ENCODE measurements around the gene DHFR. TPM values are rescaled to one million over a fixed set of nuclear protein-coding genes. Genes with fewer than 3 reads are reported as not detected.
A peak's percentile ranks its signal among the peaks of the same experiment; 100 is the strongest.

The DHFR gene
- total and polyA plus RNA-seq, 2 experiments from 2014 or later, result 11.6 to 23.8 TPM

DNA sequence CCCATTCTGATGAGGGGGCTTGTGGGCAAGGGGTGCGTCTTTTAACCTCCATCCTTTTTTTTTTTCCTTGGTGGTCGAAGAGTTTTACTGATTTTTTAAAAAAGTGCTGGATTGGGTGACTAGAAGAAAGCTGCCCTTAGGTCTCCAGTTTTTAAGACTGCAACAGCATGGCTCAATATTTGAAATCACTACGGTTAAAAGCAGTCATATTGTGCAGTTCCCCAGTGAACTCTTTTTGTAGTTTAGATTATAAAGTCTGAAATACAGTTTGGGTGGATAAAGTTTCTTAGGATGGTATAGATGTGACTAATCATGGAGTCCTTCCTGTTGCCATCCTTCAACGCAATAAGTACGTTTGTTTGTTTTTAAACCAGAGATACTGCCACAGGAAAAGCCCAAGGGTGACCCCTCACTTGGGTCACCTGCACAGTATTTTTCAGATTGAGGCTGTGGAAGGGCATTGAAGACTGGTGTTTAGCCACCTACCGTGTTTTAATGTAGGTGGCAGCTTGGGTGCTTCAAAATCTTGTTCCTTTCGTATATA is 520 bp upstream of the DHFR start:
- peaks cover 28% of the 10 kb centered on the region for H3K4me1 ChIP-seq (ENCODE audit: insufficient read depth)
- H3K9me3 ChIP-seq (ENCODE audit: low read depth), result no peaks in the 10 kb centered on the region
- peaks cover 5% of the 10 kb centered on the region; the same call in 1 of the 2 replicates for H3F3A ChIP-seq (ENCODE audit: insufficient read depth)
- no peaks in the 10 kb centered on the region for H3K27me3 ChIP-seq (replicated peaks; ENCODE audit: insufficient read depth)
- H3K9me2 ChIP-seq (ENCODE audit: insufficient read depth), result no peaks in the 10 kb centered on the region
- TF ChIP-seq EZH2 (IDR thresholded peaks at IDR 0.05; ENCODE audit: insufficient read depth, poor library complexity, severe bottlenecking) (no peak), EZH2phosphoT487 (IDR thresholded peaks at IDR 0.05; ENCODE audit: insufficient read depth, low read depth) (no peak)
- peak; percentile 39 for DNase-seq
- H3K9ac ChIP-seq, result peak overlapping the region; percentile 85
- peaks cover 8% of the 10 kb centered on the region for H3K36me3 ChIP-seq (ENCODE audit: low read depth)
- H2AFZ ChIP-seq, result peak overlapping the region; percentile 90
- peaks cover 45% of the 10 kb centered on the region for H3K79me2 ChIP-seq (ENCODE audit: insufficient read depth)
- 29 to 34% methylated on average over 7 of the region's 7 CpGs for WGBS, 2 experiments (ENCODE audit: low coverage in 1 of 2, low lambda C conversion rate in 2 of 2, missing lambda C conversion rate in 2 of 2)
- peak overlapping the region; percentile 87 for H3K27ac ChIP-seq
- H3K4me3 ChIP-seq, result peak overlapping the region; percentile 85
- in situ Hi-C loops (cut with MboI), result no loop called here
- H4K20me1 ChIP-seq (ENCODE audit: insufficient read depth), result no peaks in the 10 kb centered on the region
- H3K4me2 ChIP-seq (ENCODE audit: unreplicated experiment), result peak overlapping the region; percentile 82

DNA sequence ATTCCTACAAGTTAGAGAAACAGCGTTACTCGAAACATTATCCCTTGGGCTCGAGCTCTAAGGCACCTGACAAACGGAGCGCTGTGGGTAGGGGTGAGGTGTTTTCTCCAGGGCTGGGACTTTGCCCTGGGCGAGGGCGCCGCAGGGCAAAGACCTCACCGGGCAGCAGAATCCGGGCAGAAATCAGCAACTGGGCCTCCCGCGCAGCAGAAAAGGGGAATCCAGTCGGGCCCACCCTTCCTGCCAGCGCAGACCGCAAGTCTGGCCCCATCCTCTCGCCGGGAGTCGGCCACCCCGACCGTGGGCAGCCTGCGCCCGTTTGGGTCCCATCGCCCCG is 761 bp downstream of the DHFR start:
- no peaks in the 10 kb centered on the region for H3K9me2 ChIP-seq (ENCODE audit: insufficient read depth)
- peaks cover 37% of the 10 kb centered on the region for H3K79me2 ChIP-seq (ENCODE audit: insufficient read depth)
- peak; percentile 15 for DNase-seq
- H4K20me1 ChIP-seq (ENCODE audit: insufficient read depth), result no peaks in the 10 kb centered on the region
- TF ChIP-seq EZH2 (IDR thresholded peaks at IDR 0.05; ENCODE audit: insufficient read depth, poor library complexity, severe bottlenecking), result no peak
- TF ChIP-seq EZH2phosphoT487 (IDR thresholded peaks at IDR 0.05; ENCODE audit: insufficient read depth, low read depth), result no peak
- peaks cover 5% of the 10 kb centered on the region; the same call in 1 of the 2 replicates for H3F3A ChIP-seq (ENCODE audit: insufficient read depth)
- peaks cover 22% of the 10 kb centered on the region for H3K4me1 ChIP-seq (ENCODE audit: insufficient read depth)
- 0 out of 2 replicates have a peak overlapping the region, but pooled peaks have one; percentile 4 for H3K27ac ChIP-seq
- peak overlapping the region; percentile 58 for H2AFZ ChIP-seq
- H3K27me3 ChIP-seq (replicated peaks; ENCODE audit: insufficient read depth), result no peaks in the 10 kb centered on the region
- in situ Hi-C loops (cut with MboI), result no loop called here
- peak overlapping the region; percentile 84 for H3K4me2 ChIP-seq (ENCODE audit: unreplicated experiment)
- no peaks in the 10 kb centered on the region for H3K9me3 ChIP-seq (ENCODE audit: low read depth)
- H3K9ac ChIP-seq, result peak overlapping the region; percentile 85
- WGBS, 2 experiments (ENCODE audit: low coverage in 1 of 2, low lambda C conversion rate in 2 of 2, missing lambda C conversion rate in 2 of 2), result 1 to 2% methylated on average over 24 of the region's 24 CpGs
- peak overlapping the region; percentile 85 for H3K4me3 ChIP-seq
- H3K36me3 ChIP-seq (ENCODE audit: low read depth), result no peaks in the 10 kb centered on the region; the same call in none of the 2 replicates

DNA sequence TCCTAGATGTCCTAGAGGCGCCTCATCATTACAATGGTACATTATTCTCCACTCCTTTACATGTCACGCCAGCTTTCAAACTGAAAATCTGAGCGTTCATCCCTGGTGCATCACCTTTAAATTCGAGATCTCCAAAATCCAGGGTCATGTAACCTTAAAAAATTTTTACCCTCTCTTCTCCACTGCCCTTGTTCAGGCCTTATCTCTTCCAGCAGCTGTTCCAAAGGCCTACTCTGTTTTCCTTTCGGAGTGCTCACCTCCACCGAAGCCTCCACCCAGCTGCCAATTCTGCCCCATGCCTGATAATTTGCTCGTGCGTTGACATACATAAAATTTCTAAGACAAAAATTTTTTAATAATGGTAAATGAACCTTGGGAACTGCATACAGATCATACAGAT is 1.3 kb downstream of the DHFR start:
- Histone ChIP-seq H3K4me1 (ENCODE audit: insufficient read depth) (peaks cover 22% of the 10 kb centered on the region), H3K36me3 (ENCODE audit: low read depth) (no peaks in the 10 kb centered on the region; the same call in 1 of the 2 replicates), H2AFZ (no peak overlapping the region), H3K4me3 (peak overlapping the region; percentile 85), H3K27ac (no peak overlapping the region), H3K9me2 (ENCODE audit: insufficient read depth) (no peaks in the 10 kb centered on the region), H3K9me3 (ENCODE audit: low read depth) (no peaks in the 10 kb centered on the region), H4K20me1 (ENCODE audit: insufficient read depth) (no peaks in the 10 kb centered on the region), H3K79me2 (ENCODE audit: insufficient read depth) (peaks cover 37% of the 10 kb centered on the region), H3K9ac (peak overlapping the region; percentile 85), H3F3A (ENCODE audit: insufficient read depth) (no peaks in the 10 kb centered on the region), H3K27me3 (replicated peaks; ENCODE audit: insufficient read depth) (no peaks in the 10 kb centered on the region), H3K4me2 (ENCODE audit: unreplicated experiment) (peak overlapping the region; percentile 84)
- TF ChIP-seq EZH2phosphoT487 (IDR thresholded peaks at IDR 0.05; ENCODE audit: insufficient read depth, low read depth) (no peak), EZH2 (IDR thresholded peaks at IDR 0.05; ENCODE audit: insufficient read depth, poor library complexity, severe bottlenecking) (no peak)
- WGBS, 2 experiments (ENCODE audit: low coverage in 1 of 2, low lambda C conversion rate in 2 of 2, missing lambda C conversion rate in 2 of 2), result 69 to 70% methylated on average over 8 of the region's 8 CpGs
- DNase-seq, result no peak
- in situ Hi-C loops (cut with MboI), result no loop called here

DNA sequence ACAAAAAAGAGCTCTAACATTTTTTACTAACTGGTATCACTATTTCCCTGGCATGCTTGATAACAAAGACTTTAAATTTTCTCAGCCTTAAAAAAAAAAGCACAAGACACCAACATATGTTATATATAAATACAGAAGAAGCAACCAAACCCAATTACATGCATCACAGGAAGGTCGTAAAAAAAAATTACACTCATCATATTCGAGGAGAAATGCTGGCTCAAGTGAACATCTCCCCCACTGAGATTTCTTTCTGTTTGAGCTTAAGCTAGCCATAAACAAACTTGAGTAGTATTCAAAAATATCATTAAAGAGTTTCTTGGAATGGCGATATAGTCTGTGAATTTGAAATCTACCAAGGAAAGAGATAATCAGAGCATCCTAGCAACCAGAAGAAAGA is 7.9 kb downstream of the DHFR start:
- H3K27ac ChIP-seq, result no peak overlapping the region
- no peak overlapping the region for H3K9ac ChIP-seq
- H3K79me2 ChIP-seq (ENCODE audit: insufficient read depth), result no peaks in the 10 kb centered on the region
- no peaks in the 10 kb centered on the region for H3K27me3 ChIP-seq (replicated peaks; ENCODE audit: insufficient read depth)
- WGBS, 2 experiments (ENCODE audit: low coverage in 1 of 2, low lambda C conversion rate in 2 of 2, missing lambda C conversion rate in 2 of 2), result 55 to 56% methylated on average over 3 of the region's 3 CpGs
- no peak for TF ChIP-seq EZH2 (IDR thresholded peaks at IDR 0.05; ENCODE audit: insufficient read depth, poor library complexity, severe bottlenecking)
- no peak for TF ChIP-seq EZH2phosphoT487 (IDR thresholded peaks at IDR 0.05; ENCODE audit: insufficient read depth, low read depth)
- no peak overlapping the region for H2AFZ ChIP-seq
- no peak overlapping the region for H3K4me2 ChIP-seq (ENCODE audit: unreplicated experiment)
- no peaks in the 10 kb centered on the region for H4K20me1 ChIP-seq (ENCODE audit: insufficient read depth)
- in situ Hi-C loops (cut with MboI), result no loop called here
- no peaks in the 10 kb centered on the region for H3K9me3 ChIP-seq (ENCODE audit: low read depth)
- no peak overlapping the region for H3K4me3 ChIP-seq
- DNase-seq, result no peak
- H3F3A ChIP-seq (ENCODE audit: insufficient read depth), result no peaks in the 10 kb centered on the region
- H3K9me2 ChIP-seq (ENCODE audit: insufficient read depth), result no peaks in the 10 kb centered on the region
- no peaks in the 10 kb centered on the region for H3K4me1 ChIP-seq (ENCODE audit: insufficient read depth)
- H3K36me3 ChIP-seq (ENCODE audit: low read depth), result no peaks in the 10 kb centered on the region

Data from GM23248 (cell line).